Endothelial cell of umbilical vein (primary cell): ENCODE measurements around the gene SLC17A2.

Experiments used
- CTCF ChIP-seq, 2 donors: IDR thresholded peaks; 1 replicate in 1 of 2; 2 replicates in 1 of 2; pipeline ENCODE4 v1.5.1; 2011; ENCODE audit warnings: low read length in 2 of 2, mild to moderate bottlenecking in 2 of 2, moderate library complexity in 2 of 2, control low read depth in 1 of 2, inconsistent platforms in 1 of 2, low read depth in 1 of 2; ENCODE audit not compliant: insufficient read depth in 1 of 2; ENCODE audit errors: extremely low read depth in 1 of 2
- EZH2 ChIP-seq: IDR thresholded peaks from 2 replicates; pipeline ENCODE4 v1.6.1; 2012; ENCODE audit warnings: borderline replicate concordance, low read depth, mild to moderate bottlenecking, moderate library complexity, low read length, inconsistent platforms; ENCODE audit not compliant: severe bottlenecking
- FOS ChIP-seq: IDR thresholded peaks from 2 replicates; pipeline ENCODE4 v1.6.1; 2011; ENCODE audit warnings: mild to moderate bottlenecking, low read length, moderate library complexity, borderline replicate concordance; ENCODE audit not compliant: insufficient read depth
- JUN ChIP-seq: IDR thresholded peaks from 2 replicates; pipeline ENCODE4 v1.6.1; 2011; ENCODE audit warnings: borderline replicate concordance, low read depth; ENCODE audit not compliant: insufficient read length, insufficient read depth
- MAX ChIP-seq: IDR thresholded peaks from 2 replicates; pipeline ENCODE4 v1.6.1; 2011; ENCODE audit not compliant: insufficient read depth, insufficient read length
- POLR2A ChIP-seq: IDR thresholded peaks from 2 replicates; pipeline ENCODE4 v1.6.1; 2012; ENCODE audit warnings: low read depth, mild to moderate bottlenecking, control low read depth, low read length
- POLR2AphosphoS5 ChIP-seq: IDR thresholded peaks from 2 replicates; pipeline ENCODE4 v1.6.1; 2012; ENCODE audit warnings: low read depth, mild to moderate bottlenecking, control low read depth, low read length, moderate library complexity; ENCODE audit not compliant: insufficient read depth

GRCh38 chr6:25960734-25961133 lies 30.2 kb upstream of the SLC17A2 start:
- no peak for TF ChIP-seq POLR2A
- TF ChIP-seq CTCF (IDR thresholded peaks at IDR 0.05; ENCODE audit: extremely low read depth in 1 of 2, insufficient read depth in 1 of 2, low read depth in 1 of 2, low read length in 2 of 2), result no peak
- no peak for TF ChIP-seq MAX
- TF ChIP-seq POLR2AphosphoS5, result no peak
- TF ChIP-seq JUN, result no peak
- TF ChIP-seq FOS, result no peak
- TF ChIP-seq EZH2, result no peak
